Neutrophil (primary cell): ENCODE measurements around the gene SPTBN1.

ENCODE experiments used
- H3K27ac ChIP-seq: fragments of 200-600 bp; sonication (generic); 2 replicates; pipeline ENCODE4 v1.5.1; 2016; ENCODE audit warnings: mild to moderate bottlenecking, moderate library complexity
- H3K27me3 ChIP-seq: fragments of 200-600 bp; sonication (generic); 2 replicates; pipeline ENCODE4 v1.6.0; 2016; ENCODE audit warnings: mild to moderate bottlenecking
- H3K36me3 ChIP-seq: fragments of 200-600 bp; sonication (generic); 2 replicates; pipeline ENCODE4 v1.5.1; 2017
- H3K4me1 ChIP-seq, 2 experiments: fragments of 200-600 bp in 1 of 2; sonication (generic) in 1 of 2; 1 replicate in 1 of 2; 2 replicates in 1 of 2; pipeline versions ENCODE4 v1.5.1 to v1.6.1; 2013 to 2016; ENCODE audit warnings: low read depth in 1 of 2, low read length in 1 of 2, mild to moderate bottlenecking in 1 of 2, moderate library complexity in 1 of 2; ENCODE audit not compliant: control insufficient read depth in 1 of 2, insufficient read depth in 1 of 2
- H3K4me3 ChIP-seq, 2 experiments: fragments of 200-600 bp in 1 of 2; sonication (generic) in 1 of 2; 1 replicate in 1 of 2; 2 replicates in 1 of 2; pipeline ENCODE4 v1.5.1; 2013 to 2016; ENCODE audit warnings: low read depth in 1 of 2, low read length in 1 of 2, mild to moderate bottlenecking in 1 of 2, moderate library complexity in 1 of 2
- H3K9me3 ChIP-seq: fragments of 200-600 bp; sonication (generic); 2 replicates; pipeline ENCODE4 v1.5.1; 2016
- TF ChIP-seq, protein P1 (sequence below): fragments of 200-600 bp; sonication (generic); IDR thresholded peaks from 2 replicates; pipeline ENCODE4 v1.5.1; 2016; ENCODE audit warnings: antibody characterized with exemption

The SPTBN1 gene

DNA sequence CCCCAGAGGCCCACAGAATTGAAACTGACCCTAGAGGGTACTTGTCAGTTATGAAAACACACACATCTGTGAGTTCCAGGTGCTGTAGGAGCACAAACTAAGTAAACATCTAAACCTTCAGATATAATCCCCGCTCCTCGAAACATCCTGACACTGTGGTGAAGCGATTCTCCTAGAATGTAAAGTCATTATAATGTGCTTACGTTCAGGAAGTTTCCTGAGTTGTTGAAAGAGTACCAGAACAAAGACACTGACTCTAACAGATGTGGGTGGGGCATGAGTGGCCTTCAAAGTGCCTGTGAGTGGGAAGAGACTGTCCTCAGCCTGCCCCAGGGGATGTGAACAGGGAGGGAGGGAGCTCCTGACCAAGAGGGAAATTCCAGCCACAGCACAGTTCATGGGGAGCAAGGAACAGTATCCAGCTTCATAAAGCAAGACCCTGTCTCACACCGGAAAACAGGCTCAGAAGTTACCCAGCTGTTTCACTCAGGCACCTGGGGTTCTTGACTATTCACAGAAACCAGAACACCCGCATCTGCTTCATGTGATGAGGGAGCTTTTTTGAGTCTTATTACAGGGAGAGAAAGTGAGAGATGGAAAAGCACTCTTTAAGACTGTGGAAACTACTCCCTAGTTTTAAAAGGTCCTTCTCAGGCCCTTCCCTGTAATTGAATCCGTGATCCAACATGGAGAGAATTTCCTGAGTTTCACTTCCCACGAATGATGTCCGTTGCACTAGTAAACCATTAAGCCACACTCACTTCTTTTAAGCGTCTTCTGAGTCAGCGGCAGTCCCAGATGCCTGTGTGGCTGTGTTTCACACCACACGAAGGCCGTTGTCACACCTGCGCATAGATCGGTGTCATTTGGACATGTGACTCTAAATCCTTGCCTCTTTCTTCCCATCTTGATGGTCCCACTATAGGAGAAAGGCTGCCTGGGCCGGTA, 178.7 kb downstream of the SPTBN1 start:
- Histone ChIP-seq H3K27ac (no peak overlapping the region), H3K4me3 (no peak overlapping the region), H3K36me3 (peaks cover 93% of the 10 kb centered on the region), H3K27me3 (no peaks in the 10 kb centered on the region), H3K4me1 (no peaks in the 10 kb centered on the region), H3K9me3 (no peaks in the 10 kb centered on the region)
- TF ChIP-seq, protein P1, sequence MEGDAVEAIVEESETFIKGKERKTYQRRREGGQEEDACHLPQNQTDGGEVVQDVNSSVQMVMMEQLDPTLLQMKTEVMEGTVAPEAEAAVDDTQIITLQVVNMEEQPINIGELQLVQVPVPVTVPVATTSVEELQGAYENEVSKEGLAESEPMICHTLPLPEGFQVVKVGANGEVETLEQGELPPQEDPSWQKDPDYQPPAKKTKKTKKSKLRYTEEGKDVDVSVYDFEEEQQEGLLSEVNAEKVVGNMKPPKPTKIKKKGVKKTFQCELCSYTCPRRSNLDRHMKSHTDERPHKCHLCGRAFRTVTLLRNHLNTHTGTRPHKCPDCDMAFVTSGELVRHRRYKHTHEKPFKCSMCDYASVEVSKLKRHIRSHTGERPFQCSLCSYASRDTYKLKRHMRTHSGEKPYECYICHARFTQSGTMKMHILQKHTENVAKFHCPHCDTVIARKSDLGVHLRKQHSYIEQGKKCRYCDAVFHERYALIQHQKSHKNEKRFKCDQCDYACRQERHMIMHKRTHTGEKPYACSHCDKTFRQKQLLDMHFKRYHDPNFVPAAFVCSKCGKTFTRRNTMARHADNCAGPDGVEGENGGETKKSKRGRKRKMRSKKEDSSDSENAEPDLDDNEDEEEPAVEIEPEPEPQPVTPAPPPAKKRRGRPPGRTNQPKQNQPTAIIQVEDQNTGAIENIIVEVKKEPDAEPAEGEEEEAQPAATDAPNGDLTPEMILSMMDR = no peak

DNA sequence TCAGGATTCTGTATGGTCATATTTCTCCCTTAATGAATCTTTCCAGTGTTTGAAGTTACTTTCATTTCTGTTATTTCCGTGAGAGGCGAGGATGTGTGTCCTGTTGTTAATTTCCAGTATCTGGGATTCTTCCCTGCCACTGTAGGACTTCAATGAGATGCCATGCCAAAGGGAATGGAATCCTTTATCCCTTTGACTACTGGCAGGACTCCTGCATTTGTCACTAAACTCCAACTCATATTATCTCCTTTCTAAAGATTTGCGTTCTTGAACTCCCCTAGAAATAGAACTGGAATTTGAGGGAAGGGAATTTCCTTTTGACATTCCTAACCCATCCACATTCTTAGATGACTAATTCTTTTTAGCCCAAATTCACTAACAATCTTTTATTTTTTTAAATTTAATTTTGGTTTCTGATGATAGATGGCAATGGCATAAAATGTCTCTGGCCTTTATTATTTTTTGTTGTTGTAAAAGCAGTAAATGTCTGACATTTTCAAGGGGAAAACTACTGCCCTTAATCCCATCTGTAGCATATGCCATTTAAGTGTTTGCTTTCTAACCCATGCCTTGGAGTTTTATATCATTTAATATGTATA, 179.5 kb downstream of the SPTBN1 start:
- TF ChIP-seq, protein P1 = no peak
- H3K27me3 ChIP-seq = no peaks in the 10 kb centered on the region
- H3K9me3 ChIP-seq = no peaks in the 10 kb centered on the region
- H3K36me3 ChIP-seq = peaks cover 93% of the 10 kb centered on the region
- no peaks in the 10 kb centered on the region for H3K4me1 ChIP-seq
- no peak overlapping the region for H3K4me3 ChIP-seq
- H3K27ac ChIP-seq = no peak overlapping the region

DNA sequence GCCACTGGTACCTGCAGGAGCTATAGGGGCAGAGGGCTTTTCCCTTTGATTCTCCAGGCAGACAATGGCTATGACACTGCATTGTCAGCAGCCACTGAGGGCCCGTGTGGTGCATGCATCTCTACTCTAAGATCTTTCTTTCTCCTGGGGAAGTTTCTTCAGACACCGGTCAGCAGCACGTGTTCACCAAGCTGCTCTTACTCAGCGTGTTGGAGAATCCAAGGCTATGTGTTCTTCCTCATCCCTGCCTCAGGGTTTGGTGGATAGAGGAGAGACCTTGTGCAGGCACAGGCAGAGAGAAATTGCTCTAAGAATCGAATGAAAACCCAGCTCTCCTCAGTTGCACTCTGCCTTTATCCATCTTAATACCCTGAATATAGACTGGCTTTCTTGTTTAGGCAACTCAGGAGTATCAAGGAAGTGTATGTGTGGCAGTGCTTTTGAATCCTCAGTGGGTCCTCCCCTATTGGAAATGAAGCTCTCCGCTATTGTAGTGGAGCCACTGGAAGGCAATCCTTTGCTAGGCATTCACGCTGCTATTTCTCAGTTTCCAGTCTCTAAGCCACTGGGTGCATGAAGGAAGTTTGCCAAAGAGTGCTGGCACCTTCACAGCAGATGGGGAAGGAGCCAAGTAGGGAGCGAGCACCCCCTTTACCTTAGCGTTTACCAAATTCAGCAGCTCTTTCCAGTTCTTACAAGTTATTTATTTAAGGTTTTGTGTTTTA, 180.4 kb downstream of the SPTBN1 start:
- TF ChIP-seq, protein P1 = no peak
- Histone ChIP-seq H3K27me3 (no peaks in the 10 kb centered on the region), H3K4me3 (no peak overlapping the region), H3K27ac (no peak overlapping the region), H3K9me3 (no peaks in the 10 kb centered on the region), H3K4me1 (no peaks in the 10 kb centered on the region), H3K36me3 (peaks cover 92% of the 10 kb centered on the region)

DNA sequence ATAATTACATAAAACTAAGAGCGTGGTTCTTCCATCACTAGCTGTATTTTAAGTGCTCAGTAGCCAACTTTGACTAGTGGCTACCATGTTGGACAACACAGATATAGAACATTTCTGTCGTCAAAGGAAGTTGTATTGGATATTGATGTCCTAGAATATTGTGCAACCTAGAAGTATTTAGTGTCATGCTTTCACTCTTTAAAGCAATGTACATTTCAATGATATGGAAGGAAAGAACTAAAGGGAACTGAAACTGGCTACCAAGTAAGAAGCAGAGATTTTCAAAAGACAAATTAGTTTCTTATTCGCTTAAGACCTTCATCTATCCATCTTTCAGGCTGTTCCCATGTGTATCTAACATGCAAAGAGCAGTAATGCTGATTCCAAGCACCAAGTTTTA, 182.0 kb downstream of the SPTBN1 start:
- H3K36me3 ChIP-seq = peaks cover 89% of the 10 kb centered on the region
- TF ChIP-seq, protein P1 = no peak
- no peaks in the 10 kb centered on the region for H3K9me3 ChIP-seq
- H3K27me3 ChIP-seq = no peaks in the 10 kb centered on the region
- no peak overlapping the region for H3K27ac ChIP-seq
- no peaks in the 10 kb centered on the region for H3K4me1 ChIP-seq
- no peak overlapping the region for H3K4me3 ChIP-seq

DNA sequence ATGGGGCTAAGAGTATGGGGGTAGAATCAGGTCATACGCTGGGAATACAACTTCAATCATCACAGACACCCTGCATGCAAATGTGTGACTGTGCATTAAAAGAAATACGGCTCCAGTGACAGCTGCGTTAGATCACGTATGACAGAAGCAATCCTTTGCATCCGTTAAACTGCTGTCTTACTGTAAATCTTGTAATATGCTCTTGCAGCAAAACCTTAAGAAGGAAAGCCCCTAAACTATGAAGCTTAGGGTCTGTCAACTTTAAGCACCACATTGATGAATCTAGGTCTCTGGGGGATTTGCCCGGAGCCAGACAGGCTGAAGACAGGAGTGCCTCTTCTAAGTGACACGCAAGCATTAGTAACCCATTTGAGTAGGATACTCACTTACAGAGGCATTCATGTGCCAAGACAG, 182.7 kb downstream of the SPTBN1 start:
- Histone ChIP-seq H3K4me3 (no peak overlapping the region), H3K36me3 (peaks cover 89% of the 10 kb centered on the region), H3K27ac (no peak overlapping the region), H3K27me3 (no peaks in the 10 kb centered on the region), H3K4me1 (no peaks in the 10 kb centered on the region), H3K9me3 (no peaks in the 10 kb centered on the region)
- TF ChIP-seq, protein P1 = no peak
